Lung (tissue), 12 donors: ENCODE measurements around the gene SLCO3A1. TPM values are rescaled to one million over a fixed set of nuclear protein-coding genes. Genes with fewer than 3 reads are reported as not detected.

Experiments used
- ATAC-seq: fragments of 200-7000 bp; cut with Tn5 transposase; one replicate; pipeline ENCODE4 v1.9.1; 2020; ENCODE audit warnings: moderate number of reproducible peaks; ENCODE audit not compliant: insufficient read depth, low FRiP score
- DNase-seq, 3 donors: peaks; one replicate each; pipeline ENCODE4 v3.0.0-alpha.2; 2013 to 2017
- H3K27ac ChIP-seq, 2 donors: one replicate each; pipeline ENCODE4 v1.5.1; 2013; ENCODE audit warnings: mild to moderate bottlenecking in 2 of 2, moderate library complexity in 2 of 2, control low read depth in 1 of 2, inconsistent platforms in 1 of 2, low read depth in 1 of 2, low read length in 1 of 2
- H3K27me3 ChIP-seq, 3 donors: one replicate each; pipeline ENCODE4 v1.5.1; 2013; ENCODE audit warnings: low read length in 2 of 3; ENCODE audit not compliant: control insufficient read depth in 3 of 3, insufficient read depth in 3 of 3
- H3K36me3 ChIP-seq, 4 donors: one replicate each; pipeline ENCODE4 v1.5.1; 2013; ENCODE audit warnings: low read length in 4 of 4, mild to moderate bottlenecking in 1 of 4, moderate library complexity in 1 of 4; ENCODE audit not compliant: control insufficient read depth in 4 of 4, insufficient read depth in 4 of 4
- H3K4me1 ChIP-seq, 5 donors: one replicate each; pipeline ENCODE4 v1.5.1; 2013; ENCODE audit warnings: low read length in 5 of 5, mild to moderate bottlenecking in 2 of 5, moderate library complexity in 1 of 5; ENCODE audit not compliant: control insufficient read depth in 5 of 5, insufficient read depth in 5 of 5
- H3K4me3 ChIP-seq: one replicate; pipeline ENCODE4 v1.5.1; 2013; ENCODE audit warnings: mild to moderate bottlenecking, control low read depth, moderate library complexity
- H3K9ac ChIP-seq, 2 donors: one replicate each; pipeline ENCODE4 v1.5.1; 2013; ENCODE audit warnings: low read length in 2 of 2, control low read depth in 1 of 2; ENCODE audit not compliant: insufficient read depth in 1 of 2
- H3K9me3 ChIP-seq, 4 donors: one replicate each; pipeline ENCODE4 v1.5.1; 2013; ENCODE audit warnings: low read length in 3 of 4, mild to moderate bottlenecking in 1 of 4, moderate library complexity in 1 of 4; ENCODE audit not compliant: control insufficient read depth in 4 of 4, insufficient read depth in 3 of 4
- WGBS, 2 donors: extraction: QIAGEN DNeasy Blood & Tissue Kit; methylation state at CpG; one replicate each; pipeline ENCODE4 v1.1.7; 2013; 5-methylcytosine and 5-hydroxymethylcytosine counted together
- polyA plus RNA-seq, 2 donors: library from polyadenylated mRNA; stranded (reverse); fragments of 200-250 nt; gene quantifications; one replicate each; pipeline ENCODE4 v1.2.1, GENCODE V29; 2013
- total RNA-seq, 2 donors: library from RNA; depleted of rRNA in 1 of 2; stranded (reverse); fragments of >200 nt in 1 of 2; gene quantifications; one replicate each; pipeline ENCODE4 v1.2.1, GENCODE V29; 2014 to 2021
- TF ChIP-seq, protein P1 (sequence below): IDR thresholded peaks from 2 replicates; pipeline ENCODE4 v1.5.1; 2012; ENCODE audit warnings: mild to moderate bottlenecking; ENCODE audit errors: control extremely low read depth, extremely low read depth
- donor health status: control.
- donor health status: control.
- donor health status: Bipolar disorder and iron deficiency.
- donor health status: healthy.
- donor health status: DM: yes; HTN: yes; CAD: no.

The SLCO3A1 gene
- total and polyA plus RNA-seq, 4 donors, result 20.5 to 56.3 (median 33.5) TPM

DNA sequence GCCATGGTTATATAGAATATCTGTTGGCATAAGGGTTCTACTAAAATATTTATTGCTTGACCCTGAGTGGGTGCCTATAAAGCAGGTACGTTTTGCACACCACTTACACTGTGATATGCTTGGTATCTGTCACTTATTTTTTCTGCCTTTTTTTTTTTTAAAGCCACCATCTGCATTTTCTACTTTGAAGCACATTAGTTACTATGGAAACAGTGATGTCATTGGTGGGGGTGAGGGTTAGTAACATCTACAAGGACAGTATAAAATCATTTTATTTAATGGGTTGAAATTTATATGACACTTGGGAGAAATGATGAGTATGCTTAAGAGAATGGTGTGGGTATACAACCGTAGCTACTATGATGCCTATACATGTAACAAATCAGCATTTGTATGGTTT, 25.6 kb downstream of the SLCO3A1 start:
- H3K4me1 ChIP-seq, result peaks cover 0 to 5% (median 0%) of the 10 kb centered on the region in 5 donors
- no peak overlapping the region for H3K27ac ChIP-seq
- H3K9me3 ChIP-seq, result no peaks in the 10 kb centered on the region
- no peaks in the 10 kb centered on the region for H3K27me3 ChIP-seq
- no peak overlapping the region for H3K9ac ChIP-seq
- 89 to 92% methylated on average over 2 of the region's 2 CpGs for WGBS, 2 donors
- no peak for ATAC-seq
- no peaks in the 10 kb centered on the region for H3K36me3 ChIP-seq
- TF ChIP-seq, protein P1, sequence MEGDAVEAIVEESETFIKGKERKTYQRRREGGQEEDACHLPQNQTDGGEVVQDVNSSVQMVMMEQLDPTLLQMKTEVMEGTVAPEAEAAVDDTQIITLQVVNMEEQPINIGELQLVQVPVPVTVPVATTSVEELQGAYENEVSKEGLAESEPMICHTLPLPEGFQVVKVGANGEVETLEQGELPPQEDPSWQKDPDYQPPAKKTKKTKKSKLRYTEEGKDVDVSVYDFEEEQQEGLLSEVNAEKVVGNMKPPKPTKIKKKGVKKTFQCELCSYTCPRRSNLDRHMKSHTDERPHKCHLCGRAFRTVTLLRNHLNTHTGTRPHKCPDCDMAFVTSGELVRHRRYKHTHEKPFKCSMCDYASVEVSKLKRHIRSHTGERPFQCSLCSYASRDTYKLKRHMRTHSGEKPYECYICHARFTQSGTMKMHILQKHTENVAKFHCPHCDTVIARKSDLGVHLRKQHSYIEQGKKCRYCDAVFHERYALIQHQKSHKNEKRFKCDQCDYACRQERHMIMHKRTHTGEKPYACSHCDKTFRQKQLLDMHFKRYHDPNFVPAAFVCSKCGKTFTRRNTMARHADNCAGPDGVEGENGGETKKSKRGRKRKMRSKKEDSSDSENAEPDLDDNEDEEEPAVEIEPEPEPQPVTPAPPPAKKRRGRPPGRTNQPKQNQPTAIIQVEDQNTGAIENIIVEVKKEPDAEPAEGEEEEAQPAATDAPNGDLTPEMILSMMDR, result no peak
- DNase-seq, result no peak
- no peak overlapping the region for H3K4me3 ChIP-seq

DNA sequence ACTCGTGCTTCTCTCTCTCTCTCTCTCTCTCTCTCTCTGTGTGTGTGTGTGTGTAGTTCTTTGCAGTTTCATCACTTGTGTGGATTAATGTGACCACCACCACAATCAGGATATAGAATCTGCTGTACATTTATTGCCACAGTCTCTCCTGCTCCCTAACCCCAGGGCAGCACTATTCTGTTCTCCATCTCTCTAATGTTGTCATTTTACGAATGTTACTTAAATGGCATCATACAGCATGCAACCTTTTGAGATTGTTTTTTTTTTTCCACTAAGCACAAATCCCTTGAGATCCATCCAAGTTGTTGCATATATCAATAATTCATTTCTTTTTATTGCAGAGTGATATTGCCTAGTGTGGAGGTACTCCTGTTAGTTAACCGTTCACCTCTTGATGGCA, 26.9 kb downstream of the SLCO3A1 start:
- ATAC-seq (no peak), DNase-seq (no peak)
- Histone ChIP-seq H3K27me3 (no peaks in the 10 kb centered on the region), H3K9me3 (no peaks in the 10 kb centered on the region), H3K36me3 (no peaks in the 10 kb centered on the region), H3K4me3 (no peak overlapping the region), H3K4me1 (peaks cover 0 to 5% (median 0%) of the 10 kb centered on the region in 5 donors), H3K9ac (no peak overlapping the region), H3K27ac (no peak overlapping the region)
- TF ChIP-seq, protein P1, result no peak
- 65 to 82% methylated on average over 3 of the region's 3 CpGs for WGBS, 2 donors

DNA sequence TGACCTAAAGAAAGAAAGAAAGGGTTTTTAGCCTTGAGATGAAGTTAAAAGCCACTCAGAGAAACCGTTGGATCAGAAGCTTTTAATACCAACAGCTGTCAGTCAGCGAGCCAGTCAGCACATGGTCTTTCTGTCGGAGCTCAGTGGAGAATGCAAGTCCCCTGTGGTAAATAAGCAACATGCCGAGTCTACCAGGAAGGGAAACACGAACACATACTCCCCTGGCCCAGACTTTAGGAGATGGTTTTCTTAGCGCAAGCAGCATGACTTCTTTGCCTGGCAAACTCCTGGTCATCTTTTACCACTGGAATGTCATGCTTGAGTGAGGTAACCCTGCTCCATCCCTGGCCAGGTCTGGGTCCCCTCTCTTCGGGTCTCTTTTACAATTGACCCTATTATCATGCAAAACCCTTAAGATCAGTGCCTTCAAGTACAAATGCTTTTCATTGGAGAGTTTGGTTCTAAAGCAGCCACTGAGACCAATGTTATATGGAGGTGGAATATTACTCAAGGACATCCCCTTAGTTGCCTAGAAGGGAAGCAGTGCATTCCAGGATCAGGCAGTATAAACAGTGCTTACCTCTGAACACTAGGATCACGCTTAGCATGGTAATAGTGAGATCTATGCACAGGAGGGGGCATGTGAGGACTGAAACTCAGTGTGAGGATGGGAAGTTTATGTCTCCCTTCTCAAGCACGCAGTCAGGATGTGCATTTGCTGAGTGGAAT, 28.2 kb downstream of the SLCO3A1 start:
- Histone ChIP-seq H3K9me3 (no peaks in the 10 kb centered on the region), H3K27me3 (no peaks in the 10 kb centered on the region), H3K4me3 (no peak overlapping the region), H3K27ac (no peak overlapping the region), H3K9ac (no peak overlapping the region), H3K36me3 (no peaks in the 10 kb centered on the region), H3K4me1 (peaks cover 0 to 7% (median 0%) of the 10 kb centered on the region in 5 donors)
- TF ChIP-seq, protein P1, result no peak
- no peak for ATAC-seq
- WGBS, 2 donors, result 78 to 87% methylated on average over 9 of the region's 9 CpGs
- no peak for DNase-seq
